ENCODE data around the gene CAPS2. TPM values are rescaled to one million over a fixed set of nuclear protein-coding genes. Genes with fewer than 3 reads are reported as not detected.
A peak's percentile ranks its signal among the peaks of the same experiment; 100 is the strongest.

Gene CAPS2
- total and polyA plus RNA-seq, 2 experiments from 2014 or later: 2.9 to 7.4 TPM

DNA sequence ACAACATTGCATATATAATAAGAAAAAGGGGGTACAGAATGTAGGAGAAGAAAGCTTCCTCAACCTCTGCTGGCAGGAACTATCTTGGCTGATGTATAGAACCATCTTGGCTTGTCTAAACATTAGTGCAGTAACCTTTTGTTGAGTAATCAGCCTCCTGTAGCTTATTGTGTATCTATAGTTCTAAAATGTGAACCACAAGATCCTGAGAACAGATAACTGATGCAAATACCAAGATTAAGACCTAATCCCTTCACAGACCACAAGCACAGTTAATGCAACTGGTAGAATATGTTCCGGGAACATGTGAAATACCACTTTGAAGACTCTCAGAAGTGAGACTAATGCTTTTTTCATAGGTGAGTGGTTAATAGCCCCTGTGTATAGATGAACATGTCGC, 69.8 kb downstream of the CAPS2 start (continued):
- TF ChIP-seq JUNB (IDR thresholded peaks at IDR 0.05; ENCODE audit: unreplicated experiment): no peak
- no peak for TF ChIP-seq EZH2phosphoT487 (IDR thresholded peaks at IDR 0.05; ENCODE audit: unreplicated experiment)

DNA sequence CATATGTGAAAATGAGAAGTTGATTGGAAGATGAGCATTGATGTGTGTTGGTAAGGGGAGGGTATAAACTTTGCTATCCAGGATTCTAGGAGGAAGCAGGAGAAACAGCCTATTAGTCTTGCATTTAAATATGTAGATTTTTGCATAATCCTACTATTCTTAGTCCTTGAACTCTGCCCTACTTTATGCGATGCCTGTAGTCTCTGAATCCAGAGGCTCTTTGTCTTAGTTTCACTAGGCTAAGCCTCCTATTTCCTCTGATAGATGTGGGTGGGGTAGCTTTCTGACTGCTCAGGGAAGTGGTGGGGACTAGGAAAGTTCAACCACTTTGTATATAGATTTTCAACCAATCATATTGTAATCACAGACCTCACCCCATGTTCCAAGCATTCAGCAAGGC, 71.0 kb downstream of the CAPS2 start:
- Histone ChIP-seq H3K27me3 (ENCODE audit: insufficient read depth) (no peaks in the 10 kb centered on the region), H4K20me1 (replicated peaks; ENCODE audit: insufficient read depth) (no peaks in the 10 kb centered on the region), H2AFZ (no peak overlapping the region), H3K9me2 (ENCODE audit: insufficient read depth) (no peaks in the 10 kb centered on the region), H3K36me3 (ENCODE audit: insufficient read depth) (no peaks in the 10 kb centered on the region), H3K4me2 (peak overlapping the region; percentile 16; the same call in 1 of the 2 replicates), H3F3A (replicated peaks; ENCODE audit: low read depth) (no peaks in the 10 kb centered on the region), H3K4me1 (ENCODE audit: insufficient read depth) (peaks cover 12% of the 10 kb centered on the region; the same call in 1 of the 2 replicates), H3K27ac (ENCODE audit: low read depth) (no peak overlapping the region), H3K79me2 (replicated peaks; ENCODE audit: insufficient read depth) (no peaks in the 10 kb centered on the region), H3K4me3 (no peak overlapping the region)
- TF ChIP-seq ZNF331 (CRISPR knock-in tag; IDR thresholded peaks at IDR 0.05; ENCODE audit: low read depth): no peak
- TF ChIP-seq, protein P1, sequence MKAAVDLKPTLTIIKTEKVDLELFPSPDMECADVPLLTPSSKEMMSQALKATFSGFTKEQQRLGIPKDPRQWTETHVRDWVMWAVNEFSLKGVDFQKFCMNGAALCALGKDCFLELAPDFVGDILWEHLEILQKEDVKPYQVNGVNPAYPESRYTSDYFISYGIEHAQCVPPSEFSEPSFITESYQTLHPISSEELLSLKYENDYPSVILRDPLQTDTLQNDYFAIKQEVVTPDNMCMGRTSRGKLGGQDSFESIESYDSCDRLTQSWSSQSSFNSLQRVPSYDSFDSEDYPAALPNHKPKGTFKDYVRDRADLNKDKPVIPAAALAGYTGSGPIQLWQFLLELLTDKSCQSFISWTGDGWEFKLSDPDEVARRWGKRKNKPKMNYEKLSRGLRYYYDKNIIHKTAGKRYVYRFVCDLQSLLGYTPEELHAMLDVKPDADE (IDR thresholded peaks at IDR 0.05): no peak
- Mint-ChIP-seq H3K27ac (no peak overlapping the region), H3K4me3 (no peak overlapping the region), H3K36me3 (ENCODE audit: low read depth) (no peaks in the 10 kb centered on the region), H3K27me3 (ENCODE audit: insufficient read depth, low read depth, poor library complexity) (no peaks in the 10 kb centered on the region), H3K9me3 (no peaks in the 10 kb centered on the region), H3K4me1 (peaks cover 10% of the 10 kb centered on the region)
- ATAC-seq: peak; percentile 86
- DNase-seq (ENCODE audit: low spot score): peak; percentile 24

DNA sequence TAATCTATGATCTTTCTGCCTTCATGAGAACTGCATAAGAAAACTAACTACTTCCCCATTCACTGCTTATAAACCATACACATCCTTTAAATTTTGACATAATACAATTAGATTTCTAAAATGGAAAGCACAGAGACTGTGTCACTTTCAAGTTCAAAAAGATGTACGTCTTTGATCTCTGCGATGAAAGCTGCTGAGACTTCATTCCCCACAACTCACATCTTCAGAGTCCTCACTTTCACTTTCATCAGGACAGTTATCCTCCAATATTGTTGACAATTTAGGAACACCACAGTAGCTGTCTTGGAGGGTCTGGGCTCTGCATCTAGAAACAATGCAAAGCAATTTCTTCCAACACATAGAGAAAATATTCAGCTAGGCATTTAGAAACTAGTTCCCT, 72.6 kb downstream of the CAPS2 start:
- Mint-ChIP-seq H3K4me1 (peaks cover 10% of the 10 kb centered on the region), H3K27ac (no peak overlapping the region), H3K27me3 (ENCODE audit: insufficient read depth, low read depth, poor library complexity) (no peaks in the 10 kb centered on the region), H3K4me3 (no peak overlapping the region), H3K36me3 (ENCODE audit: low read depth) (no peaks in the 10 kb centered on the region), H3K9me3 (no peaks in the 10 kb centered on the region)
- no peak for ATAC-seq
- Histone ChIP-seq H3K4me2 (no peak overlapping the region), H3K9me2 (ENCODE audit: insufficient read depth) (0 out of 2 replicates have a peak, but pooled peaks cover 5% of the 10 kb centered on the region), H3F3A (replicated peaks; ENCODE audit: low read depth) (no peaks in the 10 kb centered on the region), H3K27ac (ENCODE audit: low read depth) (no peak overlapping the region), H4K20me1 (replicated peaks; ENCODE audit: insufficient read depth) (no peaks in the 10 kb centered on the region), H3K79me2 (replicated peaks; ENCODE audit: insufficient read depth) (no peaks in the 10 kb centered on the region), H3K4me3 (no peak overlapping the region), H2AFZ (peak overlapping the region; percentile 25; the same call in 1 of the 2 replicates), H3K4me1 (ENCODE audit: insufficient read depth) (peaks cover 12% of the 10 kb centered on the region; the same call in 1 of the 2 replicates), H3K36me3 (ENCODE audit: insufficient read depth) (no peaks in the 10 kb centered on the region), H3K27me3 (ENCODE audit: insufficient read depth) (no peaks in the 10 kb centered on the region)
- DNase-seq (ENCODE audit: low spot score): no peak
- TF ChIP-seq CREB1 (CRISPR knock-in tag; IDR thresholded peaks at IDR 0.05; ENCODE audit: low read depth): no peak
- TF ChIP-seq NANOG (IDR thresholded peaks at IDR 0.05; ENCODE audit: borderline replicate concordance): no peak

DNA sequence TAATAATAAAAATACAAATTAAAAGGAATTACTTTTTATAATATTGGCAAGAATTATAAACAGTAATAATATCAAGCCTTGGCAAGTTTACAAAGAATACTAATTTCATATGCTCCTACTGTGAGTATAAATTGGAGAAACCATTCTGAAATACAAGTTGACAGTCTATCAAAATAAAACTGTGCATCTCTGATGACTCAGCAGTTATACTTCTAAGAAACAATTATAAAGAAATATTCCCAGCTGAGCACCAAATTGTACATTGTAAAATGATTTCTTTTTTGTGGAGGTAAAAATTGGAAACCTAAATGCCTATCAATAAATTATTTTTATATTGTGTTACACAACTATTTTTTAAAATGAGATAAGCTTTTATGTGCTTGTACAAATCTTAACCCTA, 85.0 kb downstream of the CAPS2 start:
- H3K36me3 ChIP-seq (ENCODE audit: insufficient read depth): no peaks in the 10 kb centered on the region
- no peaks in the 10 kb centered on the region for H3K79me2 ChIP-seq (replicated peaks; ENCODE audit: insufficient read depth)
- Mint-ChIP-seq H3K4me1 (no peaks in the 10 kb centered on the region), H3K27ac (no peak overlapping the region), H3K9me3 (peaks cover 4% of the 10 kb centered on the region; the same call in 1 of the 3 replicates), H3K4me3 (no peak overlapping the region), H3K36me3 (ENCODE audit: low read depth) (no peaks in the 10 kb centered on the region), H3K27me3 (ENCODE audit: insufficient read depth, low read depth, poor library complexity) (no peaks in the 10 kb centered on the region)
- no peaks in the 10 kb centered on the region for H3K4me1 ChIP-seq (ENCODE audit: insufficient read depth)
- no peaks in the 10 kb centered on the region for H4K20me1 ChIP-seq (replicated peaks; ENCODE audit: insufficient read depth)
- no peak overlapping the region for H3K4me3 ChIP-seq
- no peak overlapping the region for H2AFZ ChIP-seq
- H3K27ac ChIP-seq (ENCODE audit: low read depth): no peak overlapping the region
- H3F3A ChIP-seq (replicated peaks; ENCODE audit: low read depth): no peaks in the 10 kb centered on the region
- ATAC-seq: no peak
- no peak overlapping the region for H3K4me2 ChIP-seq
- no peaks in the 10 kb centered on the region for H3K9me2 ChIP-seq (ENCODE audit: insufficient read depth)
- no peaks in the 10 kb centered on the region for H3K27me3 ChIP-seq (ENCODE audit: insufficient read depth)
- no peak for DNase-seq (ENCODE audit: low spot score)
- TF ChIP-seq, protein P2, sequence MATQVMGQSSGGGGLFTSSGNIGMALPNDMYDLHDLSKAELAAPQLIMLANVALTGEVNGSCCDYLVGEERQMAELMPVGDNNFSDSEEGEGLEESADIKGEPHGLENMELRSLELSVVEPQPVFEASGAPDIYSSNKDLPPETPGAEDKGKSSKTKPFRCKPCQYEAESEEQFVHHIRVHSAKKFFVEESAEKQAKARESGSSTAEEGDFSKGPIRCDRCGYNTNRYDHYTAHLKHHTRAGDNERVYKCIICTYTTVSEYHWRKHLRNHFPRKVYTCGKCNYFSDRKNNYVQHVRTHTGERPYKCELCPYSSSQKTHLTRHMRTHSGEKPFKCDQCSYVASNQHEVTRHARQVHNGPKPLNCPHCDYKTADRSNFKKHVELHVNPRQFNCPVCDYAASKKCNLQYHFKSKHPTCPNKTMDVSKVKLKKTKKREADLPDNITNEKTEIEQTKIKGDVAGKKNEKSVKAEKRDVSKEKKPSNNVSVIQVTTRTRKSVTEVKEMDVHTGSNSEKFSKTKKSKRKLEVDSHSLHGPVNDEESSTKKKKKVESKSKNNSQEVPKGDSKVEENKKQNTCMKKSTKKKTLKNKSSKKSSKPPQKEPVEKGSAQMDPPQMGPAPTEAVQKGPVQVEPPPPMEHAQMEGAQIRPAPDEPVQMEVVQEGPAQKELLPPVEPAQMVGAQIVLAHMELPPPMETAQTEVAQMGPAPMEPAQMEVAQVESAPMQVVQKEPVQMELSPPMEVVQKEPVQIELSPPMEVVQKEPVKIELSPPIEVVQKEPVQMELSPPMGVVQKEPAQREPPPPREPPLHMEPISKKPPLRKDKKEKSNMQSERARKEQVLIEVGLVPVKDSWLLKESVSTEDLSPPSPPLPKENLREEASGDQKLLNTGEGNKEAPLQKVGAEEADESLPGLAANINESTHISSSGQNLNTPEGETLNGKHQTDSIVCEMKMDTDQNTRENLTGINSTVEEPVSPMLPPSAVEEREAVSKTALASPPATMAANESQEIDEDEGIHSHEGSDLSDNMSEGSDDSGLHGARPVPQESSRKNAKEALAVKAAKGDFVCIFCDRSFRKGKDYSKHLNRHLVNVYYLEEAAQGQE (IDR thresholded peaks at IDR 0.05; ENCODE audit: unreplicated experiment): no peak
- TF ChIP-seq STAT1 (IDR thresholded peaks at IDR 0.05; ENCODE audit: unreplicated experiment): no peak
- TF ChIP-seq, protein P3, sequence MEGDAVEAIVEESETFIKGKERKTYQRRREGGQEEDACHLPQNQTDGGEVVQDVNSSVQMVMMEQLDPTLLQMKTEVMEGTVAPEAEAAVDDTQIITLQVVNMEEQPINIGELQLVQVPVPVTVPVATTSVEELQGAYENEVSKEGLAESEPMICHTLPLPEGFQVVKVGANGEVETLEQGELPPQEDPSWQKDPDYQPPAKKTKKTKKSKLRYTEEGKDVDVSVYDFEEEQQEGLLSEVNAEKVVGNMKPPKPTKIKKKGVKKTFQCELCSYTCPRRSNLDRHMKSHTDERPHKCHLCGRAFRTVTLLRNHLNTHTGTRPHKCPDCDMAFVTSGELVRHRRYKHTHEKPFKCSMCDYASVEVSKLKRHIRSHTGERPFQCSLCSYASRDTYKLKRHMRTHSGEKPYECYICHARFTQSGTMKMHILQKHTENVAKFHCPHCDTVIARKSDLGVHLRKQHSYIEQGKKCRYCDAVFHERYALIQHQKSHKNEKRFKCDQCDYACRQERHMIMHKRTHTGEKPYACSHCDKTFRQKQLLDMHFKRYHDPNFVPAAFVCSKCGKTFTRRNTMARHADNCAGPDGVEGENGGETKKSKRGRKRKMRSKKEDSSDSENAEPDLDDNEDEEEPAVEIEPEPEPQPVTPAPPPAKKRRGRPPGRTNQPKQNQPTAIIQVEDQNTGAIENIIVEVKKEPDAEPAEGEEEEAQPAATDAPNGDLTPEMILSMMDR (conservative IDR thresholded peaks at IDR 0.05; ENCODE audit: low read depth in 2 of 2): no peak
- TF ChIP-seq POLR2AphosphoS5 (IDR thresholded peaks at IDR 0.05; ENCODE audit: low read depth): no peak
- no peak for TF ChIP-seq ZNF331 (CRISPR knock-in tag; IDR thresholded peaks at IDR 0.05; ENCODE audit: low read depth)
- no peak for TF ChIP-seq JUNB (IDR thresholded peaks at IDR 0.05; ENCODE audit: unreplicated experiment)
- no peak for TF ChIP-seq NANOG (IDR thresholded peaks at IDR 0.05; ENCODE audit: borderline replicate concordance)
- no peak for TF ChIP-seq EZH2 (IDR thresholded peaks at IDR 0.05; ENCODE audit: low read depth, unreplicated experiment)
- no peak for TF ChIP-seq EZH2phosphoT487 (IDR thresholded peaks at IDR 0.05; ENCODE audit: unreplicated experiment)
- TF ChIP-seq ZNF114 (CRISPR knock-in tag; IDR thresholded peaks at IDR 0.05): no peak
